ENCODE measurements around the gene MYO7B. TPM values are rescaled to one million over a fixed set of nuclear protein-coding genes. Genes with fewer than 3 reads are reported as not detected.

Gene MYO7B
- total RNA-seq, 4 donors from 2014 or later, result 0.21 to 0.48 (median 0.28) TPM

DNA sequence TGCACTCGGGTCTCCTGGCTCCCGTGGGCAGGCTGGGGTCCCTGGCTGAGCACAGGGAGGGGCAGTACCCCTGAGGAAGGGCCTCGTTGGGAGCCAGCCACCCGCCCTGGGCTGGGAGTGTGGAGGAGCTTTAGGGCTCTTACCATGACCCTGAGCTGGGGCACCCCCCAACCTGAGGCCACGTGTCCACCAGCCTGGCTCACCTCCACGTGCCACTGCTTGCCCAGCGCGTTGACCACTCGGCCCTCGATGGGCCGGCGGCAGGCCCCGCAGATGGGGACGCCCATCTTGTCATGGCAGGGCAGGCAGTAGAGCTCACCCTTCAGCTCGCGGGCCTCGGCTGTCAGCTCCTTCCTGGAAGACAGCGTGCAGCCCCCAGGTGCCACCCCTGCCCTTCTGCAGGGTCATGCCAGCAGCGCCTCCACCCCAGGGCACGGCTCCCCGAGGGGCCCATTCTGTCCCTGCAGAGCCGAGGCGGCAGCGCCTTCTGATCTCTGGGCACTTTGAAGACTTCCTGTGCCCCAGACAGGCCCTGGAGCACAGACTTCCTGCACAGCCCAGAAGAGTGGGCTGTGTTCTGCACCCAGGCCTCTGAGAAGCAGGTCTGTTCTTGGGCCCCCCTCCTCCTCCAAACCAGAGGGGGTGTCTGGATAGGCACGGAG is 106.5 kb downstream of the MYO7B start:
- no peak for DNase-seq
- no peak for TF ChIP-seq POLR2A (IDR thresholded peaks at IDR 0.05)
- TF ChIP-seq CTCF (IDR thresholded peaks at IDR 0.05), result no peak
- intact Hi-C loops (cut with DNase I; ENCODE audit: low total_unique reads), result no loop called here
- peak overlapping the region; percentile 3 to 16 for H3K27ac ChIP-seq
- H3K4me1 ChIP-seq, result peaks cover 5 to 10% of the 10 kb centered on the region in 2 donors
- H3K4me3 ChIP-seq, result no peak overlapping the region
- H3K36me3 ChIP-seq, result no peaks in the 10 kb centered on the region
- no peaks in the 10 kb centered on the region for H3K9me3 ChIP-seq
- H3K27me3 ChIP-seq, result no peaks in the 10 kb centered on the region

DNA sequence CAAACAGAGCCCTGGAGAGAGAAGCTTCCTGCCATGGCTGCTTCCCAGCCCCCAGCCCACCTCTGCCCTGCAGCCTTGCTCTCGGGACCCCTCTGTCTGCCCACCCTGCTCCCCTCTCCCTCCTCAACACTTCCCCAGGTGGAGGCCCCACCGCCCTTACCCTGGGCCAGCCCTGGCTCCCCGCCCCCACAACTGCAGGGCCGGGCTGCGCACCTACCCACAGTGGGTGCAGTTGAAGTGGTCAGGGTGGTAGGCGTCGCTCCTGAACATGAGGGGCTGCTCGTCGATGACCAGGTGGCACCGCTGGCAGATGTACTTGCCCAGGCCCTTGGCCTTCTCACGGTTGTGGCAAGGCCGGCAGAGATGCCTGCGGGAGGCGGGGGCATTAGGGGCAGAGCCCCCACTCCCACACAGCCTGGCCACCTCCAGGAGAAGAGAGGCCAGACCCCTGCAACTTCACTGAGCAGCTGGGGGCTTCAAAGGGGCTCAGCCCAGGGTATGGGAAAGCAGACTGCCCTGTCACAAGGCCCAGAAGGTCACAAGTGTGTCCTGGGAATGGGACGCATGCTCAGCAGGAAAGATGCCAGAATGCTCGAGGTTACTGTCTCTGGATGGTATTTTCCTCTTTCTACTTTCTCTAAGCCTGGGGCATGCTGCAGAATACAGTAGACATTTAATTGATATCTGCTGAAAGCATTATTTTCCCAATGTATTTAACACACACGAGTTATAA is 107.4 kb downstream of the MYO7B start:
- no peak for DNase-seq
- Histone ChIP-seq H3K27me3 (no peaks in the 10 kb centered on the region), H3K36me3 (no peaks in the 10 kb centered on the region), H3K4me3 (no peak overlapping the region), H3K27ac (no peak overlapping the region), H3K9me3 (no peaks in the 10 kb centered on the region), H3K4me1 (peaks cover 0 to 2% of the 10 kb centered on the region in 2 donors)
- no peak for TF ChIP-seq CTCF (IDR thresholded peaks at IDR 0.05)
- no peak for TF ChIP-seq POLR2A (IDR thresholded peaks at IDR 0.05)
- intact Hi-C loops (cut with DNase I; ENCODE audit: low total_unique reads), result no loop called here

DNA sequence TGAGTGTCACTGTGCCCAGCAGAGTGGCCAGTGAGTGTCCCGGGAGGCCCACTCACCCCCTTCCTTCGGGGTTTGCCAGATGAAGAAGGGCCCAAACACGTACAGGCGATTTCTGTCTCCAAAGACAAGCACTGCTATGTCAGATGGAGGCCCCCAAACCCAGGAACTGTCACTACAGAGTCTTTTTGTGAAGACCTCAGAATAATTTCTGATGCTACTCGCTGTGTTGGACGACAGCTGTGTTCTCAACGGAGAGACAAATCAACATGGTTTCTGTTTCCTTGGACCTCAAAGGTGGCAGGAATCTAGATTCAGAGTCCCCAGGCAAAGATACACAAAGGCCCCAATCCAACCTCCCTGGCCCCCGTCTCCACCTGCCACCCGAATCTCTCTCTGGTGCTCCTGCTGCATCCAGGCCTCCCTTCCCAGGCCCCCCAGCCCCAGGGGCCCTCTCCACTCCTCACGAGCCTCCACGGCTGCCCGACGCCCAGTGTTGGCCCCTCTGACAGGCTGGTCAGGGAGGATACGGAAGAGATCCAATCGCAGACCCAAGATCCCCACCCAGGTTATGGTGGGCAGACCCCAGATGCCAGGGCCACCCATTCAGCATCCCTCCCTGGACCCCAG is 108.1 kb downstream of the MYO7B start:
- Histone ChIP-seq H3K36me3 (no peaks in the 10 kb centered on the region), H3K4me3 (no peak overlapping the region), H3K4me1 (no peaks in the 10 kb centered on the region), H3K27ac (peak overlapping the region; percentile 13 to 16), H3K9me3 (no peaks in the 10 kb centered on the region), H3K27me3 (no peaks in the 10 kb centered on the region)
- no peak for DNase-seq
- intact Hi-C loops (cut with DNase I; ENCODE audit: low total_unique reads), result no loop called here
- TF ChIP-seq POLR2A (IDR thresholded peaks at IDR 0.05) (no peak), CTCF (IDR thresholded peaks at IDR 0.05) (no peak)

DNA sequence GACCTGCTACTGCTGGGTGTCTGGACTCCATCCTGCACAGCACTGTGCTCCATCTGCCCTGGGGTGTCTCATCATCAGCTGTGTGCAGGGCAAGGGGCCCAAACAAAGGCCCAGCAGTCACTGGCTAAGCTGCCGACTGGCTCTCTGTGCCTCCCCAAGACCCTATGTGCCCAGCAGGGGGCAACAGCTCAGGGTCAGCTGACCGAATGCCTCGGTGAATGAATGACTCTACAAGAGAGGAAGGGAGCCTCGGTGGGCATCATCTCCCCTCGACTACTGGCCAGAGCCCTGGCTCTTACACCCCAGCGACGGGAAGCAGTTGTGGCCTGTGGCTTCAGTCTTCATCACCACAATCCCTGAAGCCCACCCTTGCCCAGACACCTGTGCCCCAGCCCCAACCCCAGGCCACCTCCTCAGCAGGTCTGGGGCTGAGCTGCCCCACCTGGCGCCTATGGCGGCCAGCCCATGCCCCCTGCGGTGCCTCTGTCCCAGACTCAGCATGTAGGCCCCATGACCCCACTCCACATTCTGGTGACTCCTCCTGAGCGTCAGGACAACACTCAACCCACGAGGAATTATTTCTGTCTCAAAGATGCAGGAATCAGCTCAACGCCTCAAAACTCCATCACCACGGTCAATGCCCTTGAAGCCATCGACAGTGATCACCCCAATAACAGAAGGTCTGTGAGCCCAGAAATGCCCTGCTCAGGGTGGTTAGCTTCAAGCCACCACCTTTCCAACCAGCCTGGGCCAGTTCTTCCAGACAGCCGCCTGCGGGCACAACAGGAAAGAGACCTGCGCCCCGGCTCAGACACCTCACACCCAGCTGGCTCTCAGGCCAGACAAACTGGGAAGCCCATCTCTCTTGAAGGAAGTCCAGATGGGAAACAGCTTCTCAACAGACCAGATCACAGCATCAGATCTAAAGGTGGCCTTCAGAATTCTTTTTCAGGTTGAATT is 108.9 kb downstream of the MYO7B start:
- intact Hi-C loops (cut with DNase I; ENCODE audit: low total_unique reads), result no loop called here
- Histone ChIP-seq H3K4me1 (peaks cover 0 to 3% of the 10 kb centered on the region in 2 donors), H3K27ac (peak overlapping the region; percentile 13 to 16), H3K27me3 (no peaks in the 10 kb centered on the region), H3K4me3 (no peak overlapping the region), H3K36me3 (no peaks in the 10 kb centered on the region), H3K9me3 (no peaks in the 10 kb centered on the region)
- TF ChIP-seq POLR2A (IDR thresholded peaks at IDR 0.05) (no peak), CTCF (IDR thresholded peaks at IDR 0.05) (no peak)
- DNase-seq, result no peak

Measured in uterus (tissue), 4 donors.